Daoy (cell line): ENCODE measurements around the gene EYA3. TPM values are rescaled to one million over a fixed set of nuclear protein-coding genes. Genes with fewer than 3 reads are reported as not detected.

Experiments
- DNase-seq: peaks from one replicate; pipeline ENCODE4 v3.0.0-alpha.2; 2015; ENCODE audit warnings: low read depth
- total RNA-seq: library from RNA; depleted of rRNA; stranded (reverse); fragments of >200 nt; shearing (Covaris generic); gene quantifications from 2 replicates; pipeline ENCODE4 v1.2.3, GENCODE V29; 2014

Gene EYA3
- total RNA-seq, 1 experiment from 2014 or later: 17.6 TPM

- DNase-seq: no peak
Measured at GRCh38 chr1:28113242-28113572, 24.8 kb upstream of the EYA3 start.

- DNase-seq: peak; percentile 79
Measured at GRCh38 chr1:28112388-28113241, 24.2 kb upstream of the EYA3 start.

GRCh38 chr1:28111157-28111556, 22.7 kb upstream of the EYA3 start:
- peak; percentile 17 for DNase-seq

- peak; percentile 41 for DNase-seq
Measured at GRCh38 chr1:28110555-28110954, 22.1 kb upstream of the EYA3 start.

GRCh38 chr1:28109639-28110038, 21.2 kb upstream of the EYA3 start:
- no peak for DNase-seq

- no peak for DNase-seq
Measured at GRCh38 chr1:28108001-28108400, 19.6 kb upstream of the EYA3 start.

GRCh38 chr1:28104866-28105467, 16.6 kb upstream of the EYA3 start:
- peak; percentile 58 for DNase-seq

GRCh38 chr1:28102189-28102588, 13.8 kb upstream of the EYA3 start:
- DNase-seq: no peak

- DNase-seq: no peak
Measured at GRCh38 chr1:28099050-28099769, 10.8 kb upstream of the EYA3 start.

- DNase-seq: no peak
Measured at GRCh38 chr1:28097100-28097472, 8.7 kb upstream of the EYA3 start.

- no peak for DNase-seq
Measured at GRCh38 chr1:28096210-28097099, 8.0 kb upstream of the EYA3 start.

GRCh38 chr1:28091043-28091781, 2.8 kb upstream of the EYA3 start:
- peak; percentile 66 for DNase-seq

- DNase-seq: peak; percentile 28
Measured at GRCh38 chr1:28087614-28088167, 719 bp downstream of the EYA3 start.

GRCh38 chr1:28086651-28087050, 1.8 kb downstream of the EYA3 start:
- DNase-seq: no peak

- no peak for DNase-seq
Measured at GRCh38 chr1:28085129-28085528, 3.3 kb downstream of the EYA3 start.

GRCh38 chr1:28083876-28084275, 4.5 kb downstream of the EYA3 start:
- no peak for DNase-seq

GRCh38 chr1:28078680-28079626, 9.5 kb downstream of the EYA3 start:
- DNase-seq: peak; percentile 33

- no peak for DNase-seq
Measured at GRCh38 chr1:28078262-28078661, 10.1 kb downstream of the EYA3 start.

GRCh38 chr1:28074892-28075511, 13.4 kb downstream of the EYA3 start:
- no peak for DNase-seq
